Measurements from ENCODE around the gene ZNF37A. TPM values are rescaled to one million over a fixed set of nuclear protein-coding genes. Genes with fewer than 3 reads are reported as not detected.
"Not testable (repeated sequence)": the region's sequence is repeated elsewhere in the genome, so short reads cannot be mapped to it uniquely, and the experiment has no call there.

Gene ZNF37A
- total RNA-seq, 1 donor from 2014 or later = 9.4 TPM

- DNase-seq = not testable (repeated sequence)
Observed at GRCh38 chr10:38150891-38151463, 56.8 kb downstream of the ZNF37A start.

GRCh38 chr10:38156416-38157269, 62.5 kb downstream of the ZNF37A start:
- DNase-seq = no peak

- no peak for DNase-seq
Observed at GRCh38 chr10:38157270-38157685, 63.1 kb downstream of the ZNF37A start.

- no peak for DNase-seq
Observed at GRCh38 chr10:38159004-38159403, 64.9 kb downstream of the ZNF37A start.

- no peak for DNase-seq
Observed at GRCh38 chr10:38163617-38164016, 69.5 kb downstream of the ZNF37A start.

GRCh38 chr10:38174336-38174735, 80.2 kb downstream of the ZNF37A start:
- no peak for DNase-seq

- no peak for DNase-seq
Observed at GRCh38 chr10:38184477-38184876, 90.3 kb downstream of the ZNF37A start.

Other genes with a start within 250 kb of the ZNF37A start
- gene ZNF248, start 236.7 kb upstream of the ZNF37A start, total RNA-seq = 5.2 and 7.5 TPM in 2 replicates
- 6.1 and 6.5 TPM in 2 replicates for gene ZNF25, start 117.7 kb upstream of the ZNF37A start, total RNA-seq
- gene ZNF33A, start 83.7 kb upstream of the ZNF37A start, total RNA-seq = 23.1 and 26.9 TPM in 2 replicates

Measured in dermis blood vessel endothelial cell (primary cell).